Measurements from ENCODE around the gene UGGT2.

DNA sequence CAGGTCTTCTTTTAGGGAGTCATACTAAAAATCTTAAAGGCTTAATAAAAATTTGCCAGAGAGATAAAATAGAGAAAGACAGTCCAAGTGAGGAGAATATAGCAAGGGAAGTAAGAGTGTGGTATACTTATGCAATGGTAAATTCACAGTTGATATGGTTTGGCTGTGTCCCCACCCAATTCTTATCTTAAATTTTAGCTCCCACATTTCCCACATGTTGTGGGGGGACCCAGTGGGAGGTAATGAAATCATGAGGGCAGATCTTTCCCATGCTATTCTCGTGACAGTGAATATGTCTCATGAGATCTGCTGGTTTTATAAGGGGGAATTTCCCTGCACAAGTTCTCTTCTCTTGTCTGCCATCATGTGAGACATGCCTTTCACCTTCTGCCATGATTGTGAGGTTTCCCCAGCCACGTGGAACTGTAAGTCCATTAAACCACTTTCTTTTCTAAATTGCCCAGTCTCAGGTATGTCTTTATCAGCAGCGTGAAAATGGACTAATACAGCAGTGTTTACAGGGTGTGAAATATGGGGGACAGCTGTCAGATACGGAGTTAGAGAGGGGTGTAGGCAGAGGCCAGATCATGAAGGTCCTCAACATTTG is 115.4 kb downstream of the UGGT2 start:
- TF ChIP-seq, protein P1, sequence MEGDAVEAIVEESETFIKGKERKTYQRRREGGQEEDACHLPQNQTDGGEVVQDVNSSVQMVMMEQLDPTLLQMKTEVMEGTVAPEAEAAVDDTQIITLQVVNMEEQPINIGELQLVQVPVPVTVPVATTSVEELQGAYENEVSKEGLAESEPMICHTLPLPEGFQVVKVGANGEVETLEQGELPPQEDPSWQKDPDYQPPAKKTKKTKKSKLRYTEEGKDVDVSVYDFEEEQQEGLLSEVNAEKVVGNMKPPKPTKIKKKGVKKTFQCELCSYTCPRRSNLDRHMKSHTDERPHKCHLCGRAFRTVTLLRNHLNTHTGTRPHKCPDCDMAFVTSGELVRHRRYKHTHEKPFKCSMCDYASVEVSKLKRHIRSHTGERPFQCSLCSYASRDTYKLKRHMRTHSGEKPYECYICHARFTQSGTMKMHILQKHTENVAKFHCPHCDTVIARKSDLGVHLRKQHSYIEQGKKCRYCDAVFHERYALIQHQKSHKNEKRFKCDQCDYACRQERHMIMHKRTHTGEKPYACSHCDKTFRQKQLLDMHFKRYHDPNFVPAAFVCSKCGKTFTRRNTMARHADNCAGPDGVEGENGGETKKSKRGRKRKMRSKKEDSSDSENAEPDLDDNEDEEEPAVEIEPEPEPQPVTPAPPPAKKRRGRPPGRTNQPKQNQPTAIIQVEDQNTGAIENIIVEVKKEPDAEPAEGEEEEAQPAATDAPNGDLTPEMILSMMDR (IDR thresholded peaks at IDR 0.05), result no peak
- TF ChIP-seq EP300 (IDR thresholded peaks at IDR 0.05) (no peak), POLR2A (IDR thresholded peaks at IDR 0.05; ENCODE audit: low read length) (no peak), HEYL (CRISPR knock-in tag; IDR thresholded peaks at IDR 0.05) (no peak), RAD21 (conservative IDR thresholded peaks at IDR 0.05 in 1 of 2, IDR thresholded peaks at IDR 0.05 in 1 of 2) (no peak), NFE2L2 (conservative IDR thresholded peaks at IDR 0.05; ENCODE audit: low read length) (no peak), NPAS2 (CRISPR knock-in tag; IDR thresholded peaks at IDR 0.05; ENCODE audit: borderline replicate concordance) (no peak), CHD2 (IDR thresholded peaks at IDR 0.05; ENCODE audit: low read length, partially characterized antibody) (no peak), SMC3 (IDR thresholded peaks at IDR 0.05) (no peak)
- TF ChIP-seq, protein P2, sequence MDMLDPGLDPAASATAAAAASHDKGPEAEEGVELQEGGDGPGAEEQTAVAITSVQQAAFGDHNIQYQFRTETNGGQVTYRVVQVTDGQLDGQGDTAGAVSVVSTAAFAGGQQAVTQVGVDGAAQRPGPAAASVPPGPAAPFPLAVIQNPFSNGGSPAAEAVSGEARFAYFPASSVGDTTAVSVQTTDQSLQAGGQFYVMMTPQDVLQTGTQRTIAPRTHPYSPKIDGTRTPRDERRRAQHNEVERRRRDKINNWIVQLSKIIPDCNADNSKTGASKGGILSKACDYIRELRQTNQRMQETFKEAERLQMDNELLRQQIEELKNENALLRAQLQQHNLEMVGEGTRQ (IDR thresholded peaks at IDR 0.05), result no peak
- TF ChIP-seq, protein P3, sequence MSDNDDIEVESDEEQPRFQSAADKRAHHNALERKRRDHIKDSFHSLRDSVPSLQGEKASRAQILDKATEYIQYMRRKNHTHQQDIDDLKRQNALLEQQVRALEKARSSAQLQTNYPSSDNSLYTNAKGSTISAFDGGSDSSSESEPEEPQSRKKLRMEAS (IDR thresholded peaks at IDR 0.05), result no peak

Measured in A549 (cell line).